GM19351 (cell line): ENCODE measurements around the gene PITHD1.
"Not testable (repeated sequence)": the region's sequence is repeated elsewhere in the genome, so short reads cannot be mapped to it uniquely, and the experiment has no call there.

Experiments used
- ATAC-seq: cut with Tn5 transposase; IDR thresholded peaks from one replicate; pipeline ENCODE4 v1.9.1; 2021; ENCODE audit warnings: mild to moderate bottlenecking, moderate library complexity; ENCODE audit not compliant: unreplicated experiment

PITHD1 gene

GRCh38 chr1:23772854-23773242 lies 5.4 kb upstream of the PITHD1 start:
- ATAC-seq = no peak

- no peak for ATAC-seq
These were observed 3.9 kb upstream of the PITHD1 start for GRCh38 chr1:23774174-23774880.

GRCh38 chr1:23776217-23776616 lies 2.0 kb upstream of the PITHD1 start:
- no peak for ATAC-seq

GRCh38 chr1:23779826-23780371 lies 1.7 kb downstream of the PITHD1 start:
- ATAC-seq = no peak

GRCh38 chr1:23783141-23783540 lies 4.9 kb downstream of the PITHD1 start:
- ATAC-seq = not testable (repeated sequence)

GRCh38 chr1:23784846-23785245 lies 6.6 kb downstream of the PITHD1 start:
- no peak for ATAC-seq

GRCh38 chr1:23787701-23788100 lies 9.5 kb downstream of the PITHD1 start:
- ATAC-seq = no peak

GRCh38 chr1:23788695-23789094 lies 10.5 kb downstream of the PITHD1 start:
- ATAC-seq = no peak

- ATAC-seq = peak; percentile 87
These were observed 12.7 kb downstream of the PITHD1 start, which contains the start of gene LYPLA2 for GRCh38 chr1:23790696-23791515. Gene LYPLA2 (plus strand): TSS chr1:23791145. CDS start chr1:23792683, 1,538 bp downstream.

GRCh38 chr1:23791516-23792047 lies 13.4 kb downstream of the PITHD1 start:
- peak; percentile 22 for ATAC-seq

- no peak for ATAC-seq
These were observed 14.1 kb downstream of the PITHD1 start for GRCh38 chr1:23792151-23792945.

- no peak for ATAC-seq
These were observed 15.0 kb downstream of the PITHD1 start for GRCh38 chr1:23793018-23793781.

GRCh38 chr1:23793861-23794731 lies 15.9 kb downstream of the PITHD1 start:
- ATAC-seq = no peak

GRCh38 chr1:23794732-23795182 lies 16.5 kb downstream of the PITHD1 start:
- not testable (repeated sequence) for ATAC-seq

- ATAC-seq = no peak
These were observed 17.7 kb downstream of the PITHD1 start for GRCh38 chr1:23795676-23796465.

GRCh38 chr1:23796466-23797271 lies 18.5 kb downstream of the PITHD1 start:
- ATAC-seq = no peak
